Neural progenitor cell (in vitro differentiated cells): Measurements from ENCODE around the gene SRPK1. TPM values are rescaled to one million over a fixed set of nuclear protein-coding genes. Genes with fewer than 3 reads are reported as not detected.
A peak's percentile ranks its signal among the peaks of the same experiment; 100 is the strongest.

Source experiments
- DNase-seq: peaks from one replicate; pipeline ENCODE4 v3.0.0-alpha.2; 2016; ENCODE audit warnings: low spot score
- H2AFZ ChIP-seq: fragments of 200-600 bp; sonication (generic); replicated peaks from 2 replicates; pipeline ENCODE4 v1.6.1; 2016; ENCODE audit warnings: antibody characterized with exemption
- H3F3A ChIP-seq: fragments of 200-600 bp; sonication (generic); 2 replicates; pipeline ENCODE4 v1.6.1; 2016; ENCODE audit warnings: antibody characterized with exemption, low read depth
- H3K27ac ChIP-seq: fragments of 200-600 bp; sonication (generic); 2 replicates; pipeline ENCODE4 v1.5.1; 2016; ENCODE audit warnings: mild to moderate bottlenecking
- H3K27me3 ChIP-seq: fragments of 200-600 bp; sonication (generic); 2 replicates; pipeline ENCODE4 v1.6.1; 2016; ENCODE audit warnings: mild to moderate bottlenecking, moderate library complexity
- H3K36me3 ChIP-seq: fragments of 200-600 bp; sonication (generic); 2 replicates; pipeline ENCODE4 v1.5.1; 2016
- H3K4me1 ChIP-seq: fragments of 200-600 bp; sonication (generic); 2 replicates; pipeline ENCODE4 v1.6.1; 2016; ENCODE audit warnings: mixed run types
- H3K4me2 ChIP-seq: fragments of 200-600 bp; sonication (generic); 2 replicates; pipeline ENCODE4 v1.6.1; 2016
- H3K4me3 ChIP-seq: fragments of 200-600 bp; sonication (generic); 2 replicates; pipeline ENCODE4 v1.5.1; 2016
- H3K79me2 ChIP-seq: fragments of 200-600 bp; sonication (generic); 2 replicates; pipeline ENCODE4 v1.6.1; 2016; ENCODE audit warnings: low read depth
- H3K9ac ChIP-seq: fragments of 200-600 bp; sonication (generic); 2 replicates; pipeline ENCODE4 v1.6.1; 2016
- H3K9me3 ChIP-seq: fragments of 200-600 bp; sonication (generic); 2 replicates; pipeline ENCODE4 v1.5.1; 2016; ENCODE audit warnings: low read depth
- H4K20me1 ChIP-seq: fragments of 200-600 bp; sonication (generic); 2 replicates; pipeline ENCODE4 v1.6.1; 2016; ENCODE audit warnings: low read depth
- H3K27ac Mint-ChIP-seq: 3 replicates; pipeline ENCODE4 v1.8.0; 2021; ENCODE audit warnings: mixed read lengths
- H3K27me3 Mint-ChIP-seq: 2 replicates; pipeline ENCODE4 v1.8.0; 2022; ENCODE audit warnings: low read depth, mild to moderate bottlenecking, inconsistent platforms, moderate library complexity, mixed read lengths; ENCODE audit not compliant: insufficient read depth
- H3K36me3 Mint-ChIP-seq: 3 replicates; pipeline ENCODE4 v1.8.0; 2021; ENCODE audit warnings: mixed read lengths
- H3K4me1 Mint-ChIP-seq: 3 replicates; pipeline ENCODE4 v1.8.0; 2021; ENCODE audit warnings: mixed read lengths
- H3K4me3 Mint-ChIP-seq: 3 replicates; pipeline ENCODE4 v1.8.0; 2021; ENCODE audit warnings: mild to moderate bottlenecking, moderate library complexity, mixed read lengths
- H3K9me3 Mint-ChIP-seq: 3 replicates; pipeline ENCODE4 v1.8.0; 2020; ENCODE audit warnings: mixed read lengths
- EZH2 ChIP-seq: fragments of 200-600 bp; sonication (generic); IDR thresholded peaks from 2 replicates; pipeline ENCODE4 v1.6.1; 2017; ENCODE audit warnings: antibody characterized with exemption, mild to moderate bottlenecking, moderate library complexity
- EZH2phosphoT487 ChIP-seq: fragments of 200-600 bp; sonication (generic); IDR thresholded peaks from 2 replicates; pipeline ENCODE4 v1.6.1; 2017; ENCODE audit warnings: antibody characterized with exemption
- total RNA-seq: library from RNA; depleted of rRNA; stranded (reverse); fragments of >200 nt; gene quantifications from 2 replicates; pipeline ENCODE4 v1.2.3, GENCODE V29; 2015; ENCODE audit warnings: low replicate concordance
- TF ChIP-seq, protein P1 (sequence below): fragments of 200-600 bp; sonication (generic); IDR thresholded peaks from 2 replicates; pipeline ENCODE4 v1.5.1; 2017; ENCODE audit warnings: antibody characterized with exemption, mild to moderate bottlenecking

SRPK1 gene
- total RNA-seq, 1 donor from 2014 or later = 181 TPM

DNA sequence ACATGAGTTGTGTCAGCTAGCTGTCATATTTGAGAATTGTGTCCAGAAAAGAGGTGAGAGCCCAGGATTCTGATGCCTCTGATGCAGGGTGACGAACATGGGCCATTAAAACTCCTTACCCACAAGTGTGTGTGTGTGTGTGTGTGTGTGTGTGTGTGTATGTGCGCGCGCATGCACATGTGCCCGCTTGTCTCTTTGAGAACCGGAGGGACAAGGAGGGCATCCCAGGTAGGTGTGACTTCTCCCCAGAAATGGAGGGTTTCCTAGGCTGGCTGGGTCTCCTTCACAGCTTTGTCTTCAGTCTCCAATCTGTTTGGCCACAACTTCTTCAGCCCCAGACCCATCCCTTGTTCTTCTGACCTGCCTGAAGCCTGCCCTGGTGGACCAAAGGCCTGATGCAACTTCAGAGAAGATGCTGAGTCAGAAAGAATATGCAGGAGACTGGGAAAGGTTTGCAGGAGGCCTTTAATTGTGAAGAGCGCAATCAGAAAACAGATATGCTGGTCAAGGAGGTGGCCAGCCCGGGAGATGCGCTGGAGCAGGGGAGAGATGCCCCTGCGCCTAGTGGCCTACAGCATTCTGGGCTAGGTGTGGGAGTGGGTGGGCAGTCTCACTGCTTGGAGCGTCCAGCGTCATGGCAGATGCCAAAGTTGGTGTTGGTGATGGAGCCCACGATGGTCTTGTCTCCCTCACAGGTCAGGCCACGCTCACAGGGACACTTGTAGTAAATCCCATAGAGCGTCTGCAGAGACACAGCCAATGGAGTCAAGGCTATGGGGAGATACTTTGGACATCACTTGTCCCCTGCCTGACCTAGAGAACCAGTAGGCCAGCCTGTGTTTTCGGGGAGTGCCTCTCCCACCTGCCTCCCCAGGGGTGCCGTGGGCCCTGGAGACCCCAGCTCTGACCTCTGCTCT is 126.1 kb downstream of the SRPK1 start:
- Mint-ChIP-seq H3K4me3 (no peak overlapping the region), H3K27me3 (peaks cover 7% of the 10 kb centered on the region), H3K4me1 (peaks cover 8% of the 10 kb centered on the region), H3K36me3 (no peaks in the 10 kb centered on the region), H3K9me3 (peaks cover 3% of the 10 kb centered on the region), H3K27ac (peak overlapping the region; percentile 62)
- no peak for DNase-seq
- no peaks in the 10 kb centered on the region for H3F3A ChIP-seq
- no peak overlapping the region for H3K4me2 ChIP-seq
- H3K9ac ChIP-seq = no peak overlapping the region
- no peaks in the 10 kb centered on the region for H3K27me3 ChIP-seq
- no peaks in the 10 kb centered on the region for H3K36me3 ChIP-seq
- H3K4me3 ChIP-seq = no peak overlapping the region
- H4K20me1 ChIP-seq = no peaks in the 10 kb centered on the region
- no peak for TF ChIP-seq EZH2phosphoT487
- TF ChIP-seq EZH2 = no peak
- TF ChIP-seq, protein P1, sequence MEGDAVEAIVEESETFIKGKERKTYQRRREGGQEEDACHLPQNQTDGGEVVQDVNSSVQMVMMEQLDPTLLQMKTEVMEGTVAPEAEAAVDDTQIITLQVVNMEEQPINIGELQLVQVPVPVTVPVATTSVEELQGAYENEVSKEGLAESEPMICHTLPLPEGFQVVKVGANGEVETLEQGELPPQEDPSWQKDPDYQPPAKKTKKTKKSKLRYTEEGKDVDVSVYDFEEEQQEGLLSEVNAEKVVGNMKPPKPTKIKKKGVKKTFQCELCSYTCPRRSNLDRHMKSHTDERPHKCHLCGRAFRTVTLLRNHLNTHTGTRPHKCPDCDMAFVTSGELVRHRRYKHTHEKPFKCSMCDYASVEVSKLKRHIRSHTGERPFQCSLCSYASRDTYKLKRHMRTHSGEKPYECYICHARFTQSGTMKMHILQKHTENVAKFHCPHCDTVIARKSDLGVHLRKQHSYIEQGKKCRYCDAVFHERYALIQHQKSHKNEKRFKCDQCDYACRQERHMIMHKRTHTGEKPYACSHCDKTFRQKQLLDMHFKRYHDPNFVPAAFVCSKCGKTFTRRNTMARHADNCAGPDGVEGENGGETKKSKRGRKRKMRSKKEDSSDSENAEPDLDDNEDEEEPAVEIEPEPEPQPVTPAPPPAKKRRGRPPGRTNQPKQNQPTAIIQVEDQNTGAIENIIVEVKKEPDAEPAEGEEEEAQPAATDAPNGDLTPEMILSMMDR = no peak
- H3K4me1 ChIP-seq = no peaks in the 10 kb centered on the region
- H2AFZ ChIP-seq = no peak overlapping the region
- H3K79me2 ChIP-seq = no peaks in the 10 kb centered on the region
- H3K9me3 ChIP-seq = no peaks in the 10 kb centered on the region
- H3K27ac ChIP-seq = no peak overlapping the region

- no peak overlapping the region for H3K27ac ChIP-seq
- no peaks in the 10 kb centered on the region for H3K36me3 ChIP-seq
- H3K9me3 ChIP-seq = no peaks in the 10 kb centered on the region
- TF ChIP-seq EZH2phosphoT487 (no peak), EZH2 (no peak)
- TF ChIP-seq, protein P1 = no peak
- no peaks in the 10 kb centered on the region for H4K20me1 ChIP-seq
- H3K36me3 Mint-ChIP-seq = no peaks in the 10 kb centered on the region
- no peak overlapping the region for H3K4me3 ChIP-seq
- no peak for DNase-seq
- H3K27me3 ChIP-seq = no peaks in the 10 kb centered on the region
- H3K27me3 Mint-ChIP-seq = peaks cover 9% of the 10 kb centered on the region
- no peak overlapping the region for H3K4me3 Mint-ChIP-seq
- no peak overlapping the region for H3K4me2 ChIP-seq
- no peak overlapping the region for H3K9ac ChIP-seq
- H2AFZ ChIP-seq = no peak overlapping the region
- no peaks in the 10 kb centered on the region for H3K9me3 Mint-ChIP-seq
- H3K4me1 ChIP-seq = no peaks in the 10 kb centered on the region
- H3F3A ChIP-seq = no peaks in the 10 kb centered on the region
- H3K4me1 Mint-ChIP-seq = no peaks in the 10 kb centered on the region
- no peak overlapping the region for H3K27ac Mint-ChIP-seq
- H3K79me2 ChIP-seq = no peaks in the 10 kb centered on the region
Measured at GRCh38 chr6:35790683-35791082, 130.2 kb downstream of the SRPK1 start.

DNA sequence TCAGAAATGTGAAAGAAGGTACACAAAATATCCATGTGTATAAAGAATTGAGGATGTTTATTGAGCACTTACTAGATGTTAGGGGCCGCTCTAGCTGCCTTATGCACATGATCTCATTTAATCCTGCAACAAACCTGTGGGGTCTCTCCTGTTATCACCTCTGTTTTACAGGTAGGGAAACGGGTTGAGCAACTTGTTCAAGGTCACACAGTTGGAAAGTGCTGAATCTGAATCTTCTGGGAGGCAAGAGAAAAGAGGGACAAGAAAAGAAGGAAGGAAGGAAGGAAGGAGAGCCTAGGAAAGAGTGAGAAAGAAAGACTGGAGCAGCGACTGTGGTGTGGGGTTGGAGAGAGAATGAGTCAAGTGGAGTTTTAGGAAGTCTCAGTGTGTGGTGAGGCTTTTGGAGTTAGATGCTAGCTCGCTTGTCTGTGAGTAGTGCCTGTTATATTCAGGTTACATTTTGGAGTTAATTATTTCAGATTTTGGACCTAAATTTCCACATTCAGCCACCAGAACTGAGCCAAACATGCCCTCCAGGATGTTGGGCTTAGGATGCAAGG is 132.4 kb downstream of the SRPK1 start:
- Histone ChIP-seq H3K27ac (no peak overlapping the region), H3K9me3 (no peaks in the 10 kb centered on the region), H3K4me1 (no peaks in the 10 kb centered on the region), H3F3A (no peaks in the 10 kb centered on the region), H3K36me3 (no peaks in the 10 kb centered on the region), H2AFZ (no peak overlapping the region), H4K20me1 (no peaks in the 10 kb centered on the region), H3K79me2 (no peaks in the 10 kb centered on the region), H3K9ac (no peak overlapping the region), H3K27me3 (no peaks in the 10 kb centered on the region), H3K4me3 (no peak overlapping the region), H3K4me2 (no peak overlapping the region)
- Mint-ChIP-seq H3K27ac (no peak overlapping the region), H3K4me1 (no peaks in the 10 kb centered on the region), H3K4me3 (no peak overlapping the region), H3K9me3 (no peaks in the 10 kb centered on the region), H3K27me3 (peaks cover 7% of the 10 kb centered on the region), H3K36me3 (no peaks in the 10 kb centered on the region)
- no peak for TF ChIP-seq EZH2
- no peak for TF ChIP-seq EZH2phosphoT487
- TF ChIP-seq, protein P1 = no peak
- no peak for DNase-seq
